Mesodermal cell (in vitro differentiated cells): ENCODE measurements around the gene MGRN1.

Experiments
- H3K27ac ChIP-seq: 2 replicates; pipeline ENCODE4 v1.7.0; 2013; ENCODE audit warnings: mild to moderate bottlenecking, low read depth, low read length, moderate library complexity; ENCODE audit not compliant: severe bottlenecking
- H3K36me3 ChIP-seq: 2 replicates; pipeline ENCODE4 v1.7.1; 2013; ENCODE audit warnings: mild to moderate bottlenecking, low read length, moderate library complexity; ENCODE audit not compliant: control insufficient read depth, insufficient read depth
- H3K4me1 ChIP-seq: one replicate; pipeline ENCODE4 v1.7.1; 2013; ENCODE audit warnings: mild to moderate bottlenecking, low read length; ENCODE audit not compliant: insufficient read depth, control insufficient read depth, poor library complexity, severe bottlenecking
- H3K4me3 ChIP-seq: 2 replicates; pipeline ENCODE4 v1.7.0; 2013; ENCODE audit warnings: low read length, control low read depth, mild to moderate bottlenecking; ENCODE audit not compliant: insufficient read depth, poor library complexity, severe bottlenecking; ENCODE audit errors: extremely low read depth
- H3K9me3 ChIP-seq: 2 replicates; pipeline ENCODE4 v1.7.1; 2013; ENCODE audit warnings: mild to moderate bottlenecking, low read length, moderate library complexity; ENCODE audit not compliant: control insufficient read depth
- WGBS, 2 experiments: methylation state at CpG; one replicate each; pipeline ENCODE4 v1.1.5; 2013; ENCODE audit warnings: missing lambda C conversion rate in 2 of 2; ENCODE audit not compliant: insufficient coverage in 2 of 2; 5-methylcytosine and 5-hydroxymethylcytosine counted together

Gene MGRN1

DNA sequence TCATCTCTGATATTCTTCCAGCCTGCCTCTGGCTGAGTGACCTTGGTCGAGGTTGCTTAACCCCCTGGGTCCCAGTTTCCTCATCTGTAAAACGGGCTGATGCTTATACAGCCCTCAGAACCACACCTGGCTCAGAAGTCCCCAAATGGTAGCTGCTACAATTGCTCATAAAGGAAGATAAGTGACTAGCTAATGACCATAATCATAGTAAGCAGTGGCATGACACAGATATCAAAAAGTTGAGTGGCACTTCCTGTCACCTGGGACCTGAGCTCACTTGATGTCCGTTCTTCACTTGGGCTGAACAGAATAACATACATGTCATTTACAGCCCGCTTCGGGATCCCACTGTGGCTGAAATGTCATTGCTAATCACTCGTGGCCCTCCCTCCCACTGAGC, 1.8 kb downstream of the MGRN1 start:
- Histone ChIP-seq H3K9me3 (peaks cover 7% of the 10 kb centered on the region), H3K27ac (no peak overlapping the region), H3K36me3 (peaks cover 33% of the 10 kb centered on the region), H3K4me1 (no peaks in the 10 kb centered on the region), H3K4me3 (peak overlapping the region; percentile 96)
- 80 to 82% methylated on average over 6 of the region's 6 CpGs for WGBS, 2 experiments

DNA sequence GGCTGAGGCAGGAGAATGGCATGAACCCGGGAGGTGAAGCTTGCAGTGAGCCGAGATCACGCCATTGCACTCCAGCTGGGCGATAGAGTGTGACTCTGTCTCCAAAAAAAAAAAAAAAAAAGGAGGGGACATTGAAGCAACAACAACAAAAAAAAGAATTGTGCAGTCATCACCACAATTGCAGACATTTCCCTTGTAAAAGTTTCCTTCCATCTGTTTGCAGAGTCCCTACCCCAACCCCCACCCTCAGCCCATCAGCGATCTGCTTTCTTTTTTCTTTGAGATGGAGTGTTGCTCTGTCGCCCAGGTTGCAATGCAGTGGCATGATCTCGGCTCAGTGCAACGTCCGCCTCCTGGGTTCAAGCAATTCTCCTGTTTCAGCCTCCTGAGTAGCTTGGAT, 3.7 kb downstream of the MGRN1 start:
- no peaks in the 10 kb centered on the region for H3K4me1 ChIP-seq
- no peak overlapping the region for H3K27ac ChIP-seq
- WGBS, 2 experiments, result 94 to 98% methylated on average over 7 to 8 of the region's 9 CpGs
- no peak overlapping the region for H3K4me3 ChIP-seq
- peaks cover 9% of the 10 kb centered on the region for H3K9me3 ChIP-seq
- peaks cover 36% of the 10 kb centered on the region for H3K36me3 ChIP-seq

DNA sequence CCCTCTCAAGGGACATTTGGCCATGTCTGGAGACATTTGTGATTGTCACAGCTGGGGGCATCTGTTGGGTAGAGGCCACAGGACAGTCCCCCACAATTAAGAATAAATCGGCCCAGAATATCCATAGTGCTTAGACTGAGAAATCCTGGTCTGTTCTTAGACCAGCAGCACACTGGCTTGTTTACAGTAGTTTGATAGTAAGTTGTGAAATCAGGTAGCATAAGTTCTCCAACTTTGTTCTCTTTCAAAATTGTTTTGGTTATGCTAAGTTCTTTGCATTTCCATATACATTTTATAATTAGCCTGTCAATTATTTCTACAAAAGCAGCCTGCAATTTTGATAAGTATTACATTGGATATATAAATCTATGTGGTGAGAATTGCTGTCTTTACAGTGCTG, 6.8 kb downstream of the MGRN1 start:
- H3K4me3 ChIP-seq, result no peak overlapping the region
- peaks cover 49% of the 10 kb centered on the region for H3K36me3 ChIP-seq
- no peak overlapping the region for H3K27ac ChIP-seq
- no CpG with 5 or more reads among the region's 1 CpG for WGBS, 2 experiments
- H3K4me1 ChIP-seq, result no peaks in the 10 kb centered on the region
- peaks cover 9% of the 10 kb centered on the region for H3K9me3 ChIP-seq

DNA sequence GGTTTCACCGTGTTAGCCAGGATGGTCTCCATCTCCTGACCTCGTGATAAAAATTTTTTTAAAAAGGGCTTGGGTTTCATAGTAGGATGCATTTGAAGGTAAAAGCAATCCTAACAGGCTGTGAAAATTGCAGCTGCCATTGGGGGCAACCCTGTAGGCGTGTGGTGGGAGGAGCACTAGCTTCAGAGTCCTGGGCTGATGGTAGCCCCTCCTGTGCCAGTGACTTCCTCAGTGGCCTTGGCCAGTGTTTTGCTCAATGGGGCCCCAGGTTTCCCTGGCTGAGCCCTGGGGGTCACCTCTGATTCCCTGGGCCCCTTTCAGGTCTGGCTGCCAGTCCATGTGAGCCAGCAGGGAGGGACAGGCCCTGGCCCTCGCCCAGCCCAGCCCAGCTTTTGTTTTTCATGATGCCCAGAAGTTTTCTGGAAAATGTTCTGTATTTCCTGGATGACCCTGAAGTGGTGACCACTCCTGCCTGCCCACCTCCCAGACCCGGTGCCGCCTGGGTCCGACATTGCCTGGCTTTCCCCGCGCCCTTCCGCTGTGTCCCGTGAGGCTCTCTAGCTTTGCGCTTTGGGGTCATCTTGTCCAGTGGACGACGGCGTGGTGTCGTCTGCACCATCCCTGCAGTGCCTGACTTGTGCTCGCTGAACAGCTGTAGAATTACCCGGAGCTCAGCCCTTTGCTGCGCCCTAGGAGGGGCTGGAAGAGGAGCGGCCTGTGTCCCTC, 9.4 kb downstream of the MGRN1 start:
- peaks cover 9% of the 10 kb centered on the region for H3K9me3 ChIP-seq
- peaks cover 48% of the 10 kb centered on the region for H3K36me3 ChIP-seq
- H3K4me1 ChIP-seq, result no peaks in the 10 kb centered on the region
- 96% methylated on average over 19 to 20 of the region's 20 CpGs for WGBS, 2 experiments
- H3K4me3 ChIP-seq, result no peak overlapping the region
- no peak overlapping the region for H3K27ac ChIP-seq

DNA sequence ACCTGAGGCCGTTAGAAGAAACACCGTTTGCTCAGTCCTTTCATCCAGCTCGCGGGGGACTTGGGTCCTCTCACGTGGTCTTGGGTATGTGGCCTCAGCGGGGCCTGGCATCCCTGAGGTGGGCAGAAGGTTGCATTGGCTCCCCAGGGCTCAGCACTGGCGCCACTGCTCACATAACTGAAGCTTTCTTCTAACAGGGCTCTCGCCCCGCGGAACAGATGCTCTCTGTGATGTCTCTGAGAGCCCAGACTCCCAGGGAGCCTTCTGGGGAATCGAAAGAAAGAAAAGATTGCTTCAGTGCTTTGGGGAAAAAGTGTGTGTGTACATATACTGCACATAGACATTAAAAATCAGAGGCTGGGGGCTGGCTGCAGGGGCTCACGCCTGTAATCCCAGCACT, 10.1 kb downstream of the MGRN1 start:
- H3K4me3 ChIP-seq, result no peak overlapping the region
- no peaks in the 10 kb centered on the region for H3K4me1 ChIP-seq
- peaks cover 9% of the 10 kb centered on the region for H3K9me3 ChIP-seq
- H3K36me3 ChIP-seq, result peaks cover 48% of the 10 kb centered on the region
- 96 to 98% methylated on average over 8 to 10 of the region's 12 CpGs for WGBS, 2 experiments
- no peak overlapping the region for H3K27ac ChIP-seq

- Histone ChIP-seq H3K27ac (no peak overlapping the region), H3K4me3 (no peak overlapping the region), H3K4me1 (no peaks in the 10 kb centered on the region), H3K36me3 (peaks cover 40% of the 10 kb centered on the region), H3K9me3 (peaks cover 4% of the 10 kb centered on the region)
- WGBS, 2 experiments, result 91 to 100% methylated on average over 11 to 12 of the region's 13 CpGs
Observed at GRCh38 chr16:4636196-4636595, 11.6 kb downstream of the MGRN1 start.

- no peak overlapping the region for H3K27ac ChIP-seq
- H3K4me1 ChIP-seq, result no peaks in the 10 kb centered on the region
- H3K4me3 ChIP-seq, result no peak overlapping the region
- H3K36me3 ChIP-seq, result peaks cover 35% of the 10 kb centered on the region
- WGBS, 2 experiments, result 94 to 96% methylated on average over 18 of the region's 21 CpGs
- no peaks in the 10 kb centered on the region for H3K9me3 ChIP-seq
Observed at GRCh38 chr16:4637501-4638166, 13.0 kb downstream of the MGRN1 start.

- Histone ChIP-seq H3K27ac (no peak overlapping the region), H3K9me3 (no peaks in the 10 kb centered on the region), H3K4me3 (no peak overlapping the region), H3K4me1 (no peaks in the 10 kb centered on the region), H3K36me3 (peaks cover 29% of the 10 kb centered on the region)
- 95 to 96% methylated on average over 27 of the region's 27 CpGs for WGBS, 2 experiments
Observed at GRCh38 chr16:4639899-4640509, 15.4 kb downstream of the MGRN1 start.

DNA sequence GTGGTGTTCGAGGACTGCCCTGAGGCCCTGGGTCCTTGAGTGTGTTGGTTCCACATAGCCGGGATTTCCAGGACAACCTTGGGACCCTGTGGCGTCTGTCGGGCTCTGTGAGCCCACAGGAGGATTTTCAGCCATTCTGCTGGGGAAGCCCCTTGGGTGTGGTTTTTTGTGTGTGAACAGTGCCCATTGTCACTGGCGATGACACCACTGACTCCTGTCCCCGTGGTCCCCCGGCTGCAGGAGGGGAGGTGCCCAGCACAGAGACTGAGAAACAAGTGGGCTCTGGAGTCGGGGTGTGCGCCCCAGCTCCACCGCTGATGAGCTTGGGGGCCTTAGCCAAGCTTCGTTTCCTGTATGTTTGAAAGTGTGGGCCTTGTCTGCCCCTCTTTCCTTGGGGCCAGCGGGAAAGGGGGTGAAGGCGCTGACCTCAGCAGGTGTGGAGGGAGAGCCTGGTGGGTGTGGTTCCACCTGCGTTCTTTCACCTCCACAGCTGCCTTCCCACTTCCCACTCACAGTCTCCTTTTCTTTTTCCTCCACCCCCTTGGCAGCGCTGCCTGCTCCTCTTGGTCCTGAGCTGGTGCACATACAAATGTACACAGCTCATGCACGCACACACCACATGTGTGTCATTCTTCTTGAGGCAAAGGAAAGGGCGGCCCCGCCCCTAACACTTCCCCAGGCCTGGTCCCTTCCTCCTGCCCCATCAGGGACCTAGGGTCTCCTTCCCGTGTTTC, 16.1 kb downstream of the MGRN1 start:
- H3K4me1 ChIP-seq, result no peaks in the 10 kb centered on the region
- no peak overlapping the region for H3K27ac ChIP-seq
- WGBS, 2 experiments, result 92 to 94% methylated on average over 9 to 16 of the region's 19 CpGs
- H3K9me3 ChIP-seq, result no peaks in the 10 kb centered on the region
- H3K36me3 ChIP-seq, result peaks cover 35% of the 10 kb centered on the region
- no peak overlapping the region for H3K4me3 ChIP-seq

DNA sequence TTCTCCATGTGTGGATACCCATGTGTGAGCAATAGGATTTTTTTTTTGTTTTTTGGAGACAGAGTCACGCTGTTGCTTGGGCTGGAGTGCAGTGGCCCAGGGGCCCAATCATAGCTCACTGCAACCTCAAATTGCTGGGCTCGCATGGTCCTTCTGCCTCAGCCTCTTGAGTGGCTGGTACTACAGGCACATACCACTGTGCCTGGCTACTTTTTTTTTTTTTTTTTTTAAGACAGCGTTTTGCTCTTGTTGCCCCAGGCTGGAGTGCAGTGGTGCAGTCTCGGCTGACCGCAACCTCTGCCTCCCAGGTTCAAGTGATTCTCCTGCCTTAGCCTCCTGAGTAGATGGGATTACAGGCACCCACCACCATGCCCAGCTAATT, 16.7 kb downstream of the MGRN1 start:
- no peaks in the 10 kb centered on the region for H3K4me1 ChIP-seq
- H3K9me3 ChIP-seq, result no peaks in the 10 kb centered on the region
- H3K27ac ChIP-seq, result no peak overlapping the region
- 95 to 97% methylated on average over 2 to 3 of the region's 5 CpGs for WGBS, 2 experiments
- no peak overlapping the region for H3K4me3 ChIP-seq
- H3K36me3 ChIP-seq, result peaks cover 38% of the 10 kb centered on the region
